Fibroblast of pulmonary artery (primary cell): Measurements from ENCODE around the gene QSOX2.

ENCODE experiments used
- DNase-seq: peaks from one replicate; pipeline ENCODE4 v3.0.0-alpha.2; 2010; ENCODE audit warnings: low read depth
- H3K4me3 ChIP-seq: replicated peaks from 2 replicates; pipeline ENCODE4 v1.5.1; 2011; ENCODE audit warnings: low read depth, mild to moderate bottlenecking, control low read depth, low read length, moderate library complexity
- TF ChIP-seq, protein P1 (sequence below): IDR thresholded peaks from 2 replicates; pipeline ENCODE4 v1.5.1; 2011; ENCODE audit warnings: mild to moderate bottlenecking, control low read depth, low read length, inconsistent platforms; ENCODE audit errors: missing control alignments

Gene QSOX2

DNA sequence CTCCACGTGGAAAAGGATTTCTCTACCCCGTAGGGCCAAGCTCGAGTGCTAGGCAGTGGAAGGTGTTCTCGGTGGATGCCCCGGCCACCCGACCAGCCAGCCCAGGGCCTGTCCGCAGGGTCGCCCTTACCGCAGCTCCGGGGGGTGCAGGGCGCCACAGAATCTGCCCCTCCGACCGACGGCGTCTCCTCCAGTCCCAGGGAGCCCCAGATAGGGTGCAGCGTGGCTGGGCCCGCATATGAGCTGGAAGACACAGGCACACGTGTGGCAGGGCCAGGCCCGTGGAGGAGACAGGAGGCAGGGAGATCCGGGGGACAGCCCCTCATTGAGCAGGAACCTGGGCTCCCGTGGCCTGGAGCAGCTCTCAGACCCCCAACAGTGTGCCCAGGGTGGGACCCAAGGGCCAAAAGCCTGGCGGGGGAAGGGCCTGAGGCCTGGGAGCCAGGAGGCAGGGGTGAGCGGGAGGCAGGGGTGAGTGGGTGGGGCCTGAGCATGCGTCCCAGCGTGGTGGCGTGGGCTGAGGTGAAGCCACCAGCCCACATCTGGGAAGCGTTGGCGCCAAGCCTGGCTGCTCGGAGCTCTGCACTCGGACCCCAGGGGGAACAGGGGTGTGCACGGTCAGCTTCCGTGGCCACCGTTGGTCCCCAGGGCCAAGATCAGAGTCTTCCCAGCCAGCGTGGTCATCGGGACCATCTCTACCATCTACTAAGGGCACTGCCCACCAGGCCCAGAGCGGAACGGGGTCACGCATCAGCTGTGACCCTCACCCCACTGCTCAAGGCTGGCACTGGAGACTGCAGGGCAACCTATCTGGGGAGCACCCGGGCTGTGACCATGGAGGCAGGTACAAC lies 36.0 kb upstream of the QSOX2 start:
- DNase-seq, result no peak
- TF ChIP-seq, protein P1, sequence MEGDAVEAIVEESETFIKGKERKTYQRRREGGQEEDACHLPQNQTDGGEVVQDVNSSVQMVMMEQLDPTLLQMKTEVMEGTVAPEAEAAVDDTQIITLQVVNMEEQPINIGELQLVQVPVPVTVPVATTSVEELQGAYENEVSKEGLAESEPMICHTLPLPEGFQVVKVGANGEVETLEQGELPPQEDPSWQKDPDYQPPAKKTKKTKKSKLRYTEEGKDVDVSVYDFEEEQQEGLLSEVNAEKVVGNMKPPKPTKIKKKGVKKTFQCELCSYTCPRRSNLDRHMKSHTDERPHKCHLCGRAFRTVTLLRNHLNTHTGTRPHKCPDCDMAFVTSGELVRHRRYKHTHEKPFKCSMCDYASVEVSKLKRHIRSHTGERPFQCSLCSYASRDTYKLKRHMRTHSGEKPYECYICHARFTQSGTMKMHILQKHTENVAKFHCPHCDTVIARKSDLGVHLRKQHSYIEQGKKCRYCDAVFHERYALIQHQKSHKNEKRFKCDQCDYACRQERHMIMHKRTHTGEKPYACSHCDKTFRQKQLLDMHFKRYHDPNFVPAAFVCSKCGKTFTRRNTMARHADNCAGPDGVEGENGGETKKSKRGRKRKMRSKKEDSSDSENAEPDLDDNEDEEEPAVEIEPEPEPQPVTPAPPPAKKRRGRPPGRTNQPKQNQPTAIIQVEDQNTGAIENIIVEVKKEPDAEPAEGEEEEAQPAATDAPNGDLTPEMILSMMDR, result no peak
- no peak overlapping the region for H3K4me3 ChIP-seq

DNA sequence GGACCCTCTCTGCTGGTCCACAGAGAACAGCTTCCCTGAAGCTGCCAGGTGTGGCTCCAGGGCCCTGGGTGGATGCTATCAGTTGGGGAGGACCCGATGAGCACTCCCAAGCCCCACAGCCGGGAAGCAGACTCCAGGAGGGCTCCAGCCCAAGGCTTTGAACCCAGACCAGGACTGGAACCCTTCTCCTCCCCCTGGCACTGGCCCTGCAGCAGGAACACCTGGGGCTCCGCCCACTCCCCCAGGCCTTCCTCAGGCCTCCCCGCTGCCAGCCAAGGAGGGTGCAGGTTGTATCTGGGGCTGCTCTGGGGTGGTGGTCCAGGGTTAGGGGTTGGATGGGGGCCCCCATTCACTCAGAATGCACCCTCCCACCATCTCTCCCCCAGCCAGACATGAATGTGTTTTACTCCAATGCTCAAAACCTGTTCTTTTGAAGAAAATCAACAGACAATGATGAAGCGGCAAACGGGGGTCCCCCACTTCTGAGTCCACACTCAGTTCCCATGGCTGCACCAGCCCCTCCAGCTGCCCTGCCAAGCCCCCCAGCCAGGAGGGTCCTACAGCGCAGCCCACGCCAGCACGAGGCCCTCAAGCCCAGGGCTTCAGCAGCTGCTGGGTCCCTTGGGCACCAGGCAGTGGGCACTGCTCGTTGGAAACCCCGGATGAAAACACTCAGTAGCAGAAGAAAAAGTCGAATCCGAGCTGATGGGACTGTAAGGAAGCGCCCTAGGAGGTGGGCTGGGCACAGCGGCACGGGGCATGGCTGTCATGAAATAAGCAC lies 35.1 kb upstream of the QSOX2 start:
- TF ChIP-seq, protein P1, result no peak
- no peak for DNase-seq
- no peak overlapping the region for H3K4me3 ChIP-seq

DNA sequence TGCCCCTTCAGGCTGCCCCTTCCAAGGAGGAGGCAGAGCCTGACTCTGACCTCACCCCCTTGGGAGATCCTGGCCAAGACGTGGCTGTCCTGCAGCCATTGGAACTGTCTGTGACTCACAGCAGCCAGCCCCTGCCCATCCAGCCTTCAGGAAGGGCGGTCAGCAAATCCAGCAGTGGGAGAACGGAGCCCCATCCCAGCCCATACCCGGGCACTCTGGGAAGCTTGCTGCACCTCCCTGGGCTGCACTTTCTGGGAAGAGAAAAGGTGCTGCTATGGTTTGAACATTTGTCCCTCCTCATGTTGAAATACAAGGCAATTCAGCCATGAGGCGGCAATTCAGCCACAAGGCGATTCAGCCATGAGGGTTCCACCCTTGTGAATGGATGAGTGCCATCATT lies 33.9 kb upstream of the QSOX2 start:
- H3K4me3 ChIP-seq, result no peak overlapping the region
- no peak for DNase-seq
- TF ChIP-seq, protein P1, result no peak

DNA sequence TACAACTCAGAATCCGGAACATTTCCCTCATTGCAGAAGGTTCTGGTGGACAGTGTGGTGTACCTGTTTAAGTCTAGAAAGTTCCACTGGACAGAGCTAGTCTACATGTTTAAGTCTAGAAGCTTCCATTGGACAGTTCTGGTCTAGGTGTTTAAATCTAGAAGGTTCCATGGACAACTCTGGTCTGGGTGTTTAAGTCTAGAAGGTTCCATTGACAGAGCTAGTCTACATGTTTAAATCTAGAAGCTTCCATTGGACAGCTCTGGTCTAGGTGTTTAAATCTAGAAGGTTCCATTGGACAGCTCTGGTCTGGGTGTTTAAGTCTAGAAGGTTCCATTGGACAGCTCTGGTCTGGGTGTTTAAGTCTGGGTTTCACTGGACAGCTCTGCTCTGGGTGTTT lies 33.3 kb upstream of the QSOX2 start:
- TF ChIP-seq, protein P1, result no peak
- H3K4me3 ChIP-seq, result no peak overlapping the region
- no peak for DNase-seq

DNA sequence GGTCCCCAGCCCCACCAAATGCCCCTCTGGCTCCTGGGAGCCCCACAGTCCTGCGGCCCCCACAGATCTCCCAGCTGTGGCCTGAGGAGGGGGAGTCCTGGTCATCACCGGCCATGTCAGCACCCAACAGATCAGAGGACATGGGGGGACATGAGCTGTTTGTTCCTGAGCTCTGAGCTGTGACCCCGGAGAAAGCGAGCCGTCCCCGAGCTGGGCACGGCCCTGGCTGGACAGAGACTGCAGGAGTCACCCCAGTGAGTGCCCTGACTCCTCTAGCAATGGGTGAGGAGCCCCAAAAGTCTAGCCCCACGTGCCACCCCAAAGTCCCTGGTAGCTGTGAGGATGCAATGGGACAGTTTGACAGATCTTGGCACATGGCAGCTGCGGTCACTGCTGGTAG lies 32.6 kb upstream of the QSOX2 start:
- no peak for DNase-seq
- TF ChIP-seq, protein P1, result no peak
- no peak overlapping the region for H3K4me3 ChIP-seq

DNA sequence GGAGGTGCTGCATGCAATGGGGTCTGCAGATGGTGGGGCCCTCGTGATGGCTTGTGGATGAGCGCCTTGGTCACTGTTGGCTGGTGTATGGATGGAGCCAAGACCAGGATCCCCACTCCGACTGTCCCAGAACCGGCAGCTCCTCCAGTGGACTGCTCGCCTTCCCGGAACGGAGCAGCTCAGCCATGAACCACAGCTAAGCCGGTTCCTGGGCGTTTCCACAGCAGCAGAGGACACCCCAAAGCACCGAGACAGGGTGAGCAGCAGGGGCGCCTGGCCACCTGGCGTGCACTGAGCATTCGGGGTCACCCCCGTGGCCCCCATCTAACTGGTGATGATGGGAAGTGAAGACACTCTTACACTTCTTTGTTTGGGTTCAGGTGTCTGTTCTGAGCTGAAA lies 32.1 kb upstream of the QSOX2 start:
- H3K4me3 ChIP-seq, result no peak overlapping the region
- no peak for DNase-seq
- TF ChIP-seq, protein P1, result no peak
